ENCODE measurements around the gene BBC3.

The BBC3 gene

GRCh38 chr19:47232422-47233211, 1.6 kb upstream of the BBC3 start:
- no peak for DNase-seq (ENCODE audit: low read depth in 1 of 2, low spot score in 1 of 2)

- DNase-seq (ENCODE audit: low read depth in 1 of 2, low spot score in 1 of 2): peak; percentile 76 to 90
These were observed 436 bp upstream of the BBC3 start for GRCh38 chr19:47231215-47232054.

- peak; percentile 73 to 76 for DNase-seq (ENCODE audit: low read depth in 1 of 2, low spot score in 1 of 2)
These were observed 712 bp downstream of the BBC3 start for GRCh38 chr19:47230054-47230920.

GRCh38 chr19:47229676-47230053, 1.3 kb downstream of the BBC3 start:
- DNase-seq (ENCODE audit: low read depth in 1 of 2, low spot score in 1 of 2): no peak

- DNase-seq (ENCODE audit: low read depth in 1 of 2, low spot score in 1 of 2): no peak
These were observed 1.9 kb downstream of the BBC3 start for GRCh38 chr19:47228937-47229675.

- DNase-seq (ENCODE audit: low read depth in 1 of 2, low spot score in 1 of 2): no peak
These were observed 2.6 kb downstream of the BBC3 start for GRCh38 chr19:47228168-47228936.

- DNase-seq (ENCODE audit: low read depth in 1 of 2, low spot score in 1 of 2): no peak
These were observed 3.4 kb downstream of the BBC3 start for GRCh38 chr19:47227352-47228167.

GRCh38 chr19:47226426-47227351, 4.3 kb downstream of the BBC3 start:
- no peak for DNase-seq (ENCODE audit: low read depth in 1 of 2, low spot score in 1 of 2)

- DNase-seq (ENCODE audit: low read depth in 1 of 2, low spot score in 1 of 2): peak; percentile 77 to 80
These were observed 5.1 kb downstream of the BBC3 start for GRCh38 chr19:47225746-47226425.

GRCh38 chr19:47221890-47222289, 9.1 kb downstream of the BBC3 start:
- DNase-seq (ENCODE audit: low read depth in 1 of 2, low spot score in 1 of 2): no peak

- no peak for DNase-seq (ENCODE audit: low read depth in 1 of 2, low spot score in 1 of 2)
These were observed 9.7 kb downstream of the BBC3 start for GRCh38 chr19:47221080-47221841.

- no peak for DNase-seq (ENCODE audit: low read depth in 1 of 2, low spot score in 1 of 2)
These were observed 15.4 kb downstream of the BBC3 start for GRCh38 chr19:47215581-47215980.

- peak; percentile 58 to 61 for DNase-seq (ENCODE audit: low read depth in 1 of 2, low spot score in 1 of 2)
These were observed 20.2 kb downstream of the BBC3 start for GRCh38 chr19:47210689-47211316.

- DNase-seq (ENCODE audit: low read depth in 1 of 2, low spot score in 1 of 2): no peak
These were observed 20.9 kb downstream of the BBC3 start for GRCh38 chr19:47210180-47210490.

GRCh38 chr19:47209319-47210179, 21.4 kb downstream of the BBC3 start:
- no peak for DNase-seq (ENCODE audit: low read depth in 1 of 2, low spot score in 1 of 2)

Data from activated T-helper 1 cell treated with anti-CD3 and anti-CD28 coated beads, Interleukin-2, amount 50 U/mL, for 16 hours (primary cell).